CD14-positive monocyte (primary cell): ENCODE data around the gene KLHDC10. TPM values are rescaled to one million over a fixed set of nuclear protein-coding genes. Genes with fewer than 3 reads are reported as not detected.
A peak's percentile ranks its signal among the peaks of the same experiment; 100 is the strongest.
"Not testable (repeated sequence)": the region's sequence is repeated elsewhere in the genome, so short reads cannot be mapped to it uniquely, and the experiment has no call there.

Source experiments
- DNase-seq, 3 donors: peaks; one replicate each; pipeline ENCODE4 v3.0.0-alpha.2; 2011 to 2022
- H2AFZ ChIP-seq: 2 replicates; pipeline ENCODE4 v1.6.0; 2012; ENCODE audit warnings: mild to moderate bottlenecking, low read depth, low read length, inconsistent platforms; ENCODE audit not compliant: insufficient read depth, poor library complexity, severe bottlenecking
- H3K27ac ChIP-seq, 2 donors: 1 replicate in 1 of 2; 2 replicates in 1 of 2; pipeline ENCODE4 v1.5.1; 2012 to 2013; ENCODE audit warnings: low read length in 2 of 2, control low read depth in 1 of 2, inconsistent platforms in 1 of 2, low read depth in 1 of 2, mild to moderate bottlenecking in 1 of 2
- H3K27me3 ChIP-seq, 2 donors: one replicate each; pipeline versions ENCODE4 v1.6.0 to v1.6.1; 2011 to 2013; ENCODE audit warnings: low read length in 2 of 2; ENCODE audit not compliant: control insufficient read depth in 2 of 2, insufficient read depth in 2 of 2
- H3K36me3 ChIP-seq, 2 donors: replicated peaks in 1 of 2; 1 replicate in 1 of 2; 2 replicates in 1 of 2; pipeline versions ENCODE4 v1.5.1 to v1.6.1; 2012 to 2013; ENCODE audit warnings: low read length in 2 of 2, control low read depth in 1 of 2, inconsistent platforms in 1 of 2, mild to moderate bottlenecking in 1 of 2; ENCODE audit not compliant: insufficient read depth in 2 of 2, control insufficient read depth in 1 of 2
- H3K4me1 ChIP-seq, 2 donors: 1 replicate in 1 of 2; 2 replicates in 1 of 2; pipeline versions ENCODE4 v1.5.1 to v1.6.1; 2012 to 2013; ENCODE audit warnings: low read length in 2 of 2, control low read depth in 1 of 2, inconsistent platforms in 1 of 2, mild to moderate bottlenecking in 1 of 2, moderate library complexity in 1 of 2; ENCODE audit not compliant: insufficient read depth in 2 of 2, control insufficient read depth in 1 of 2
- H3K4me2 ChIP-seq: replicated peaks from 2 replicates; pipeline ENCODE3; 2012; ENCODE audit warnings: low read length, moderate library complexity, mild to moderate bottlenecking; ENCODE audit not compliant: poor library complexity, severe bottlenecking; ENCODE audit errors: extremely low read depth
- H3K4me3 ChIP-seq, 3 experiments: fragments of 200-600 bp in 1 of 3; sonication (generic) in 1 of 3; replicated peaks in 1 of 3; 1 replicate in 2 of 3; 2 replicates in 1 of 3; pipeline ENCODE4 v1.5.1; 2011 to 2013; ENCODE audit warnings: low read length in 3 of 3, mild to moderate bottlenecking in 3 of 3, control low read depth in 2 of 3, low read depth in 2 of 3, inconsistent platforms in 1 of 3, moderate library complexity in 1 of 3
- H3K79me2 ChIP-seq: 2 replicates; pipeline ENCODE4 v1.6.0; 2012; ENCODE audit warnings: mild to moderate bottlenecking, control low read depth, inconsistent platforms, low read length, moderate library complexity; ENCODE audit not compliant: insufficient read depth
- H3K9ac ChIP-seq: 2 replicates; pipeline ENCODE4 v1.6.0; 2017; ENCODE audit warnings: low read length, mild to moderate bottlenecking; ENCODE audit not compliant: insufficient read depth, poor library complexity, severe bottlenecking
- H3K9me3 ChIP-seq, 2 donors: replicated peaks in 1 of 2; 1 replicate in 1 of 2; 2 replicates in 1 of 2; pipeline versions ENCODE4 v1.5.1 to v1.6.1; 2012 to 2013; ENCODE audit warnings: low read length in 2 of 2, control low read depth in 1 of 2; ENCODE audit not compliant: control insufficient read depth in 1 of 2, insufficient read depth in 1 of 2
- H4K20me1 ChIP-seq: 2 replicates; pipeline ENCODE4 v1.6.0; 2012; ENCODE audit warnings: mild to moderate bottlenecking, low read length, control low read depth, moderate library complexity; ENCODE audit not compliant: insufficient read depth
- H3K27ac Mint-ChIP-seq, 7 donors: one replicate each; pipeline ENCODE4 v1.8.0; 2020; ENCODE audit warnings: mild to moderate bottlenecking in 7 of 7, mixed read lengths in 7 of 7, moderate library complexity in 6 of 7, inconsistent platforms in 2 of 7
- H3K27me3 Mint-ChIP-seq, 3 donors: one replicate each; pipeline ENCODE4 v1.8.0; 2021 to 2022; ENCODE audit warnings: low read depth in 3 of 3, mild to moderate bottlenecking in 3 of 3, mixed read lengths in 3 of 3, moderate library complexity in 3 of 3, inconsistent platforms in 1 of 3
- H3K36me3 Mint-ChIP-seq, 2 donors: one replicate each; pipeline ENCODE4 v1.8.0; 2020; ENCODE audit warnings: mixed read lengths in 2 of 2, inconsistent platforms in 1 of 2, mild to moderate bottlenecking in 1 of 2
- H3K4me1 Mint-ChIP-seq: one replicate; pipeline ENCODE4 v1.8.0; 2020; ENCODE audit warnings: mild to moderate bottlenecking, mixed read lengths
- H3K4me3 Mint-ChIP-seq, 2 donors: one replicate each; pipeline ENCODE4 v1.8.0; 2020; ENCODE audit warnings: mild to moderate bottlenecking in 2 of 2, mixed read lengths in 2 of 2, moderate library complexity in 1 of 2
- H3K9me3 Mint-ChIP-seq, 7 donors: one replicate each; pipeline ENCODE4 v1.8.0; 2020 to 2022; ENCODE audit warnings: mixed read lengths in 7 of 7, mild to moderate bottlenecking in 6 of 7, moderate library complexity in 6 of 7, inconsistent platforms in 2 of 7
- WGBS: methylation state at CpG from one replicate; pipeline ENCODE4 v1.1.5; 2013; ENCODE audit warnings: missing lambda C conversion rate; ENCODE audit not compliant: insufficient coverage; 5-methylcytosine and 5-hydroxymethylcytosine counted together
- intact Hi-C, 2 donors: fragments of 100-400 bp; cut with micrococcal nuclease; formaldehyde crosslinking; loops; one replicate each; pipeline versions ENCODE4 v1.15.0 to v1.15.1; 2023
- polyA plus RNA-seq, 3 donors: library from polyadenylated mRNA; depleted of rRNA in 1 of 3; unstranded in 2 of 3; stranded (reverse) in 1 of 3; fragments of 300-500 nt in 2 of 3; fragments of >200 nt in 1 of 3; fragmentation: Illumina TruSeq in 2 of 3; gene quantifications; 1 replicate in 2 of 3; 2 replicates in 1 of 3; pipeline ENCODE4 v1.2.3, GENCODE V29; 2012 to 2021
- small RNA-seq: library from RNA; depleted of rRNA; stranded (forward); fragments of <200 nt; gene quantifications from one replicate; pipeline ENCODE3, GENCODE V24; 2012; ENCODE audit warnings: low read depth; ENCODE audit not compliant: insufficient read length
- TF ChIP-seq, protein P1 (sequence below): fragments of 200-600 bp; IDR thresholded peaks from one replicate; pipeline ENCODE4 v1.8.0; 2022; ENCODE audit warnings: antibody characterized with exemption, mild to moderate bottlenecking

The KLHDC10 gene
- polyA plus RNA-seq, 3 donors, result 1.1 to 13.9 (median 2.9) TPM

DNA sequence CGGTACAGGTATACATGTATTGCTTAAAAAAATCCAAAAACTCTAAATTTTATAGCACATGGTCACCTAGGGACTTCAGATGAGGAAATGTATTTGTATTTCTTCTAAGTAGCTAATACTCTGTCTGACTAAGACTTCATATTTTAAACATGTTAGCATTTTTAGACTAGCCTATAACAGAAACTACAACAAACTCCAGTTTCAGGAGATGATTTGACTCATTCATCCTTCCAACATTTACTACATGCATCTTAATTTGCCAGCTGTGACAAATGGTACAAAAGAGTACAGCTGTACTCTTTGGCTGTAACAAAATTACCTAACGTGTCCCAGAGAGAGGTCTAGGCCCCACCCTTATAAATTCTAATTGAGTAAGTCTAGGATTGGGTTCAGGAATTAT is 112.7 kb downstream of the KLHDC10 start:
- intact Hi-C loops, result no loop called here
- no peak overlapping the region for H3K9ac ChIP-seq
- WGBS, result no CpG with 5 or more reads among the region's 2 CpGs
- peaks cover 3% of the 10 kb centered on the region for H3K79me2 ChIP-seq
- TF ChIP-seq, protein P1, sequence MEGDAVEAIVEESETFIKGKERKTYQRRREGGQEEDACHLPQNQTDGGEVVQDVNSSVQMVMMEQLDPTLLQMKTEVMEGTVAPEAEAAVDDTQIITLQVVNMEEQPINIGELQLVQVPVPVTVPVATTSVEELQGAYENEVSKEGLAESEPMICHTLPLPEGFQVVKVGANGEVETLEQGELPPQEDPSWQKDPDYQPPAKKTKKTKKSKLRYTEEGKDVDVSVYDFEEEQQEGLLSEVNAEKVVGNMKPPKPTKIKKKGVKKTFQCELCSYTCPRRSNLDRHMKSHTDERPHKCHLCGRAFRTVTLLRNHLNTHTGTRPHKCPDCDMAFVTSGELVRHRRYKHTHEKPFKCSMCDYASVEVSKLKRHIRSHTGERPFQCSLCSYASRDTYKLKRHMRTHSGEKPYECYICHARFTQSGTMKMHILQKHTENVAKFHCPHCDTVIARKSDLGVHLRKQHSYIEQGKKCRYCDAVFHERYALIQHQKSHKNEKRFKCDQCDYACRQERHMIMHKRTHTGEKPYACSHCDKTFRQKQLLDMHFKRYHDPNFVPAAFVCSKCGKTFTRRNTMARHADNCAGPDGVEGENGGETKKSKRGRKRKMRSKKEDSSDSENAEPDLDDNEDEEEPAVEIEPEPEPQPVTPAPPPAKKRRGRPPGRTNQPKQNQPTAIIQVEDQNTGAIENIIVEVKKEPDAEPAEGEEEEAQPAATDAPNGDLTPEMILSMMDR, result no peak
- no peaks in the 10 kb centered on the region for H4K20me1 ChIP-seq
- Mint-ChIP-seq H3K36me3 (peaks cover 59 to 61% of the 10 kb centered on the region in 2 donors), H3K4me3 (no peak overlapping the region), H3K27ac (peak overlapping the region in 1 of 7 donors; percentile 61), H3K9me3 (no peaks in the 10 kb centered on the region), H3K27me3 (no peaks in the 10 kb centered on the region), H3K4me1 (no peaks in the 10 kb centered on the region)
- H3K9me3 ChIP-seq, result no peaks in the 10 kb centered on the region
- H3K36me3 ChIP-seq, result peaks cover 58 to 89% of the 10 kb centered on the region in 2 donors
- H3K4me2 ChIP-seq, result no peak overlapping the region
- no peak overlapping the region for H3K4me3 ChIP-seq
- no peak for DNase-seq
- no peak overlapping the region for H3K27ac ChIP-seq
- H3K27me3 ChIP-seq, result no peaks in the 10 kb centered on the region
- H2AFZ ChIP-seq, result no peak overlapping the region
- H3K4me1 ChIP-seq, result no peaks in the 10 kb centered on the region

DNA sequence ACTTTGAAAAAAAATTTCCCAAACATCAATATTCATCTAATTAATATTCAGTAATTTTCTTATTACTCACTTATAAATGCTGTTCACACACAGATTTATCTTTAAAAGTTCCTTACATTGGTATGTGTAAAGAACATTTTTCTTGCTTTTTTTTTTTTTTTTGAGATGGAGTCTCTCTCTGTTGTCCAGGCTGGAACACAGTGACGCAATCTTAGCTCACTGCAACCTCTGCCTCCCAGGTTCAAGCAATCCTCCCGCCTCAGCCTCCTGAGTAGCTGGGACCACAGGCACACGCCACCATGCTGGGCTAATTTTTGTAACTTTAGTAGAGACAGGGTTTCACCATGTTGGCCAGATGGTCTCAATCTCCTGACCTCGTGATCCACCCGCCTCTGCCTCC is 114.0 kb downstream of the KLHDC10 start:
- H4K20me1 ChIP-seq, H3K27me3 Mint-ChIP-seq, H3K9ac ChIP-seq, H3K27ac Mint-ChIP-seq, H3K4me3 ChIP-seq, H3K4me1 Mint-ChIP-seq, H3K27me3 ChIP-seq, H2AFZ ChIP-seq, H3K4me2 ChIP-seq, H3K9me3 ChIP-seq, H3K79me2 ChIP-seq, DNase-seq, H3K4me3 Mint-ChIP-seq, intact Hi-C loops, H3K27ac ChIP-seq, H3K9me3 Mint-ChIP-seq, H3K4me1 ChIP-seq: not testable (repeated sequence)
- peaks cover 56 to 64% of the 10 kb centered on the region in 2 donors for H3K36me3 Mint-ChIP-seq
- 100% methylated on average over 1 of the region's 5 CpGs for WGBS
- H3K36me3 ChIP-seq, result peaks cover 51 to 83% of the 10 kb centered on the region in 2 donors

Small RNAs within 50 kb of the gene (small RNA-seq; reads per million reads assigned to genes)
- gene RNA5SP245, result not detected

Other genes with a start within 250 kb of the KLHDC10 start
- 10 to 100 TPM; 12.6 to 26.0 (median 16.0) TPM for gene UBE2H, start 117.6 kb upstream of the KLHDC10 start, polyA plus RNA-seq
- gene ZC3HC1, start 19.2 kb upstream of the KLHDC10 start, polyA plus RNA-seq, result 1 to 10 TPM; 5.8 to 8.4 (median 6.4) TPM
- 10 to 100 TPM in 1 of 3 donors, 1 to 10 TPM in 2; 7.7 to 16.7 (median 9.6) TPM for gene TMEM209, start 134.9 kb downstream of the KLHDC10 start, polyA plus RNA-seq
- not detected for gene SSMEM1, start 137.3 kb downstream of the KLHDC10 start, polyA plus RNA-seq
- gene CPA2, start 196.3 kb downstream of the KLHDC10 start, polyA plus RNA-seq, result not detected
- gene CPA4, start 222.6 kb downstream of the KLHDC10 start, polyA plus RNA-seq, result not detected